ENCODE data around the gene NF1. TPM values are rescaled to one million over a fixed set of nuclear protein-coding genes. Genes with fewer than 3 reads are reported as not detected.
"Not testable (repeated sequence)": the region's sequence is repeated elsewhere in the genome, so short reads cannot be mapped to it uniquely, and the experiment has no call there.

Gene NF1
- 10 to 100 TPM; 97.6 to 99.0 TPM for total RNA-seq
- 60.6 TPM for polyA plus RNA-seq (ENCODE audit: insufficient read depth, low read depth, low replicate concordance)
- long read RNA-seq, donor 1, full-length matches to known transcripts = 2 of 35 reads
- long read RNA-seq, donor 1, partial matches to known transcripts = 33 of 35 reads
- long read RNA-seq, donor 1, other reads (novel, unspliced or antisense) = 0 of 35 reads
- long read RNA-seq, donor 2, full-length matches to known transcripts = 2 of 2 reads
- long read RNA-seq, donor 2, partial matches to known transcripts = 0 of 2 reads
- long read RNA-seq, donor 2, other reads (novel, unspliced or antisense) = 0 of 2 reads

- DNase-seq = peak; percentile 97
- H3K27ac ChIP-seq = peak within 1 kb of the TSS; percentile 95 to 97
- intact Hi-C loops (cut with DNase I; ENCODE audit: low total_unique reads) = no loop called here
- peaks cover 7% of the 10 kb centered on the region for H3K4me1 ChIP-seq
- H3K27me3 ChIP-seq = no peaks in the 10 kb centered on the region
- no peaks in the 10 kb centered on the region for H3K9me3 ChIP-seq
- 0 to 1% methylated on average over 20 to 43 of the region's 45 CpGs for WGBS, 2 donors
- no peak for TF ChIP-seq CTCF (IDR thresholded peaks at IDR 0.05)
- no peak for TF ChIP-seq POLR2A (IDR thresholded peaks at IDR 0.05)
- peak within 1 kb of the TSS; percentile 99 for H3K4me3 ChIP-seq
- no peaks in the 10 kb centered on the region for H3K36me3 ChIP-seq (ENCODE audit: low read depth, missing control alignments)
Observed at GRCh38 chr17:31094600-31095235, at the start of gene NF1. Gene NF1 (plus strand): TSS chr17:31094977. CDS start chr17:31095310, 333 bp downstream.

GRCh38 chr17:31046856-31047425, 47.8 kb upstream of the NF1 start:
- H3K36me3 ChIP-seq (ENCODE audit: low read depth, missing control alignments); H3K4me3 ChIP-seq; intact Hi-C loops (cut with DNase I; ENCODE audit: low total_unique reads); DNase-seq; H3K27ac ChIP-seq; H3K9me3 ChIP-seq; H3K27me3 ChIP-seq; H3K4me1 ChIP-seq: not testable (repeated sequence)
- 78 to 90% methylated on average over 3 to 7 of the region's 7 CpGs for WGBS, 2 donors

- H3K27me3 ChIP-seq = no peaks in the 10 kb centered on the region
- DNase-seq = no peak
- H3K4me1 ChIP-seq = no peaks in the 10 kb centered on the region
- no peaks in the 10 kb centered on the region for H3K9me3 ChIP-seq
- TF ChIP-seq POLR2A (IDR thresholded peaks at IDR 0.05) (no peak), CTCF (IDR thresholded peaks at IDR 0.05) (no peak)
- H3K27ac ChIP-seq = no peak overlapping the region
- no peaks in the 10 kb centered on the region for H3K36me3 ChIP-seq (ENCODE audit: low read depth, missing control alignments)
- intact Hi-C loops (cut with DNase I; ENCODE audit: low total_unique reads) = no loop called here
- no peak overlapping the region for H3K4me3 ChIP-seq
Observed at GRCh38 chr17:31048142-31048541, 46.6 kb upstream of the NF1 start.

GRCh38 chr17:31048780-31049179, 46.0 kb upstream of the NF1 start:
- Histone ChIP-seq H3K27ac (no peak overlapping the region), H3K9me3 (no peaks in the 10 kb centered on the region), H3K4me1 (no peaks in the 10 kb centered on the region), H3K27me3 (no peaks in the 10 kb centered on the region), H3K4me3 (no peak overlapping the region), H3K36me3 (ENCODE audit: low read depth, missing control alignments) (no peaks in the 10 kb centered on the region)
- DNase-seq = no peak
- TF ChIP-seq CTCF (IDR thresholded peaks at IDR 0.05) = no peak
- no peak for TF ChIP-seq POLR2A (IDR thresholded peaks at IDR 0.05)
- intact Hi-C loops (cut with DNase I; ENCODE audit: low total_unique reads) = no loop called here

GRCh38 chr17:31050948-31051347, 43.8 kb upstream of the NF1 start:
- no peak overlapping the region for H3K27ac ChIP-seq
- no peak for DNase-seq
- H3K4me3 ChIP-seq = no peak overlapping the region
- 92 to 96% methylated on average over 9 of the region's 9 CpGs for WGBS, 2 donors
- no peaks in the 10 kb centered on the region for H3K27me3 ChIP-seq
- no peaks in the 10 kb centered on the region for H3K36me3 ChIP-seq (ENCODE audit: low read depth, missing control alignments)
- no peak for TF ChIP-seq CTCF (IDR thresholded peaks at IDR 0.05)
- no peak for TF ChIP-seq POLR2A (IDR thresholded peaks at IDR 0.05)
- H3K4me1 ChIP-seq = no peaks in the 10 kb centered on the region
- intact Hi-C loops (cut with DNase I; ENCODE audit: low total_unique reads) = no loop called here
- H3K9me3 ChIP-seq = no peaks in the 10 kb centered on the region

All from testis (tissue), 5 donors.